Colonic mucosa (tissue), 4 donors: ENCODE measurements around the gene SHB. TPM values are rescaled to one million over a fixed set of nuclear protein-coding genes. Genes with fewer than 3 reads are reported as not detected.

ENCODE experiments used
- DNase-seq: peaks from one replicate; pipeline ENCODE4 v3.0.0-alpha.2; 2020
- H3K27ac ChIP-seq: fragments of 200-600 bp; one replicate; pipeline ENCODE4 v1.8.0; 2021
- H3K27me3 ChIP-seq: fragments of 200-600 bp; one replicate; pipeline ENCODE4 v1.8.0; 2021
- H3K36me3 ChIP-seq: fragments of 200-600 bp; one replicate; pipeline ENCODE4 v1.8.0; 2021
- H3K4me1 ChIP-seq: fragments of 200-600 bp; one replicate; pipeline ENCODE4 v1.8.0; 2021; ENCODE audit warnings: mild to moderate bottlenecking
- H3K4me3 ChIP-seq: fragments of 200-600 bp; one replicate; pipeline ENCODE4 v1.8.0; 2021
- H3K9ac ChIP-seq, 2 donors: one replicate each; pipeline ENCODE4 v1.7.0; 2013; ENCODE audit warnings: control low read depth in 2 of 2, low read depth in 2 of 2, low read length in 2 of 2
- H3K9me3 ChIP-seq: fragments of 200-600 bp; one replicate; pipeline ENCODE4 v1.8.0; 2021
- CTCF ChIP-seq: fragments of 200-600 bp; IDR thresholded peaks from one replicate; pipeline ENCODE4 v1.8.0; 2022; ENCODE audit warnings: antibody characterized with exemption, mild to moderate bottlenecking
- intact Hi-C: fragments of 100-400 bp; cut with DNase I; formaldehyde crosslinking; loops from one replicate; pipeline ENCODE4 v1.14.1; 2022
- total RNA-seq, 2 donors: library from RNA; stranded (reverse); fragmentation: NEBNext Ultra II Directional in 1 of 2; extraction: Animal tissue kit (Norgen Biotek cat#: 25700) in 1 of 2; gene quantifications; one replicate each; pipeline ENCODE4 v1.2.1, GENCODE V29; 2021
- donor health status: healthy.
- donor health status: DM: no; HTN: no; CAD: no.
- donor health status: DM: no; HTN: no; CAD: no.

The SHB gene
- total RNA-seq, 2 donors from 2014 or later, result 17.4 to 24.0 TPM

GRCh38 chr9:38065369-38066075, 3.5 kb downstream of the SHB start:
- Histone ChIP-seq H3K9me3 (no peaks in the 10 kb centered on the region), H3K4me3 (peak overlapping the region; percentile 98), H3K36me3 (no peaks in the 10 kb centered on the region), H3K27me3 (no peaks in the 10 kb centered on the region), H3K9ac (peak overlapping the region in 1 of 2 donors; percentile 43), H3K4me1 (peaks cover 13% of the 10 kb centered on the region), H3K27ac (peak overlapping the region; percentile 89)
- intact Hi-C loops, result loop anchor here (2.0 to 5.0 kb wide), 3 partner anchors 35 to 153 kb away; no protein-coding TSS in a partner anchor
- no peak for TF ChIP-seq CTCF
- DNase-seq, result no peak

- intact Hi-C loops, result loop anchor here (5.0 kb wide), 2 partner anchors 98 to 153 kb away; no protein-coding TSS in a partner anchor
- TF ChIP-seq CTCF, result no peak
- Histone ChIP-seq H3K36me3 (no peaks in the 10 kb centered on the region), H3K4me1 (peaks cover 13% of the 10 kb centered on the region), H3K27me3 (no peaks in the 10 kb centered on the region), H3K9ac (peak overlapping the region in 1 of 2 donors; percentile 43), H3K27ac (no peak overlapping the region), H3K9me3 (no peaks in the 10 kb centered on the region), H3K4me3 (no peak overlapping the region)
- no peak for DNase-seq
Observed at GRCh38 chr9:38064842-38065368, 4.1 kb downstream of the SHB start.

- Histone ChIP-seq H3K36me3 (no peaks in the 10 kb centered on the region), H3K27ac (no peak overlapping the region), H3K9ac (no peak overlapping the region), H3K4me3 (no peak overlapping the region), H3K9me3 (no peaks in the 10 kb centered on the region), H3K27me3 (no peaks in the 10 kb centered on the region), H3K4me1 (peaks cover 13% of the 10 kb centered on the region)
- DNase-seq, result no peak
- no peak for TF ChIP-seq CTCF
- intact Hi-C loops, result no loop called here
Observed at GRCh38 chr9:38063363-38063707, 5.7 kb downstream of the SHB start.

GRCh38 chr9:38062498-38063362, 6.3 kb downstream of the SHB start:
- Histone ChIP-seq H3K27ac (no peak overlapping the region), H3K27me3 (no peaks in the 10 kb centered on the region), H3K36me3 (no peaks in the 10 kb centered on the region), H3K9ac (no peak overlapping the region), H3K9me3 (no peaks in the 10 kb centered on the region), H3K4me3 (no peak overlapping the region), H3K4me1 (peaks cover 13% of the 10 kb centered on the region)
- TF ChIP-seq CTCF, result no peak
- DNase-seq, result no peak
- intact Hi-C loops, result no loop called here

GRCh38 chr9:38062106-38062497, 6.9 kb downstream of the SHB start:
- DNase-seq, result no peak
- intact Hi-C loops, result no loop called here
- Histone ChIP-seq H3K4me1 (peaks cover 8% of the 10 kb centered on the region), H3K27me3 (no peaks in the 10 kb centered on the region), H3K9me3 (no peaks in the 10 kb centered on the region), H3K36me3 (no peaks in the 10 kb centered on the region), H3K4me3 (no peak overlapping the region), H3K27ac (no peak overlapping the region), H3K9ac (no peak overlapping the region)
- TF ChIP-seq CTCF, result no peak
